ENCODE results near the gene TBC1D20.
"Not testable (repeated sequence)": the region's sequence is repeated elsewhere in the genome, so short reads cannot be mapped to it uniquely, and the experiment has no call there.

Gene TBC1D20

GRCh38 chr20:475463-476357, 13.4 kb upstream of the TBC1D20 start:
- no peak for DNase-seq

GRCh38 chr20:474581-474980, 12.2 kb upstream of the TBC1D20 start:
- no peak for DNase-seq

- DNase-seq, result no peak
These were observed 10.6 kb upstream of the TBC1D20 start for GRCh38 chr20:472889-473292.

- no peak for DNase-seq
These were observed 10.0 kb upstream of the TBC1D20 start for GRCh38 chr20:472137-472846.

GRCh38 chr20:469746-470490, 7.6 kb upstream of the TBC1D20 start:
- no peak for DNase-seq

GRCh38 chr20:467755-468154, 5.4 kb upstream of the TBC1D20 start:
- no peak for DNase-seq

- DNase-seq, result peak; percentile 64
These were observed 807 bp downstream of the TBC1D20 start for GRCh38 chr20:461254-462198.

GRCh38 chr20:460707-461106, 1.6 kb downstream of the TBC1D20 start:
- peak; percentile 36 for DNase-seq

GRCh38 chr20:460180-460579, 2.2 kb downstream of the TBC1D20 start:
- DNase-seq, result no peak

GRCh38 chr20:458776-459175, 3.6 kb downstream of the TBC1D20 start:
- no peak for DNase-seq

GRCh38 chr20:454951-455350, 7.4 kb downstream of the TBC1D20 start:
- DNase-seq, result no peak

GRCh38 chr20:452021-452420, 10.3 kb downstream of the TBC1D20 start:
- DNase-seq, result not testable (repeated sequence)

- DNase-seq, result no peak
These were observed 16.6 kb downstream of the TBC1D20 start for GRCh38 chr20:445514-446336.

- peak; percentile 91 for DNase-seq
These were observed 17.4 kb downstream of the TBC1D20 start for GRCh38 chr20:444862-445426.

GRCh38 chr20:444117-444516, 18.2 kb downstream of the TBC1D20 start:
- DNase-seq, result no peak

- DNase-seq, result no peak
These were observed 19.0 kb downstream of the TBC1D20 start for GRCh38 chr20:443223-443775.

GRCh38 chr20:440636-441035, 21.7 kb downstream of the TBC1D20 start:
- DNase-seq, result peak; percentile 45

GRCh38 chr20:440148-440547, 22.2 kb downstream of the TBC1D20 start:
- no peak for DNase-seq

- no peak for DNase-seq
These were observed 23.5 kb downstream of the TBC1D20 start for GRCh38 chr20:438571-439469.
